NT2/D1 (cell line): Measurements from ENCODE around the gene MAD1L1.
"Not testable (repeated sequence)": the region's sequence is repeated elsewhere in the genome, so short reads cannot be mapped to it uniquely, and the experiment has no call there.

Experiments used
- DNase-seq: peaks from one replicate; pipeline ENCODE4 v3.0.0-alpha.2; 2011; ENCODE audit warnings: low read depth, low spot score
- H3K27me3 ChIP-seq: 2 replicates; pipeline ENCODE4 v1.6.0; 2011; ENCODE audit warnings: mild to moderate bottlenecking; ENCODE audit not compliant: insufficient read length, insufficient read depth
- H3K36me3 ChIP-seq: 2 replicates; pipeline ENCODE4 v1.6.1; 2011; ENCODE audit warnings: mild to moderate bottlenecking, low read length, mixed read lengths; ENCODE audit not compliant: insufficient read depth, insufficient read length
- H3K4me1 ChIP-seq: 2 replicates; pipeline ENCODE4 v1.5.1; 2011; ENCODE audit not compliant: insufficient read depth, insufficient read length
- H3K4me3 ChIP-seq: 2 replicates; pipeline ENCODE4 v1.5.1; 2011; ENCODE audit warnings: low read depth; ENCODE audit not compliant: insufficient read length
- H3K9ac ChIP-seq: 2 replicates; pipeline ENCODE4 v1.6.0; 2011; ENCODE audit warnings: low read depth; ENCODE audit not compliant: insufficient read length
- H3K9me3 ChIP-seq: 2 replicates; pipeline ENCODE4 v1.5.1; 2011; ENCODE audit warnings: mild to moderate bottlenecking, low read length; ENCODE audit not compliant: insufficient read depth
- SUZ12 ChIP-seq: IDR thresholded peaks from 2 replicates; pipeline ENCODE4 v1.6.1; 2011; ENCODE audit not compliant: insufficient read length, insufficient read depth; ENCODE audit errors: extremely low read depth
- YY1 ChIP-seq: IDR thresholded peaks from 2 replicates; pipeline ENCODE4 v1.6.1; 2011; ENCODE audit not compliant: insufficient read length, insufficient read depth
- ZNF274 ChIP-seq: IDR thresholded peaks from 2 replicates; pipeline ENCODE4 v1.6.1; 2011; ENCODE audit warnings: mild to moderate bottlenecking, low read depth, low read length

Gene MAD1L1

DNA sequence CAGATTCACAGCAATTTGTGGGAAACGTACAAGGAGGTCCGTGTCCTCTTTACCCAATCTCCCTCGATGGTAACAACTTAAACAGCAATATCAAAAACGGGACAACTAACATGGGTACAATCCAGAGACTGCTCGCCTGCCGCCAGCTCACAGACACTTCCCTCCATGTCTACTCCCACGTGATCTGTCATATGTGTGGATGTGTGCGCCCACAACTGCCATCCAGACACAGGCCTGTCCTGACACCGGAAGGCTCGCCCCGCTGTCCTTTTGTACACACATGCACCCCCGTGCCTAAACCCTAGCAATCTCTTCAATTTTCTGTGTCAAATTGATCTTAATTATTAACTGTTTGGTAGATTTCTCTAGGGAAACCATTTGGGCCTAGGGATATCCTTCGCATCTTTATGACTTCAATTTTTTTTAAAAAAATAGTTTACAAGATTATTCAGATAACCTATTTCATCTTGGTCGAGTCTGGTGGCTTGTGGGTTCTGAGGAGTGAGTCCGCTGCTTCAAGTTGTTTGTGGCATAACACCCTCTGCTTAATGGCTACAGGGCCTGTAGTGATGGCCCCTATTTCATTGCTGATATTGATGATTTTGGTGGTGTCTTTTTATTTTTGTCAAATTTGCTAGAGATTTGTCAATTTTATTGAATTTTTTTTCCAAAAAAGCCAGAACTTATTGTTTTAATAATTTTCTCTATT is 260.6 kb downstream of the MAD1L1 start:
- no peak overlapping the region for H3K9ac ChIP-seq
- H3K27me3 ChIP-seq = no peaks in the 10 kb centered on the region
- peaks cover 47% of the 10 kb centered on the region for H3K36me3 ChIP-seq
- TF ChIP-seq YY1 (no peak), SUZ12 (no peak), ZNF274 (no peak)
- peaks cover 5% of the 10 kb centered on the region; the same call in 1 of the 2 replicates for H3K9me3 ChIP-seq
- no peaks in the 10 kb centered on the region for H3K4me1 ChIP-seq
- DNase-seq = no peak
- no peak overlapping the region for H3K4me3 ChIP-seq

DNA sequence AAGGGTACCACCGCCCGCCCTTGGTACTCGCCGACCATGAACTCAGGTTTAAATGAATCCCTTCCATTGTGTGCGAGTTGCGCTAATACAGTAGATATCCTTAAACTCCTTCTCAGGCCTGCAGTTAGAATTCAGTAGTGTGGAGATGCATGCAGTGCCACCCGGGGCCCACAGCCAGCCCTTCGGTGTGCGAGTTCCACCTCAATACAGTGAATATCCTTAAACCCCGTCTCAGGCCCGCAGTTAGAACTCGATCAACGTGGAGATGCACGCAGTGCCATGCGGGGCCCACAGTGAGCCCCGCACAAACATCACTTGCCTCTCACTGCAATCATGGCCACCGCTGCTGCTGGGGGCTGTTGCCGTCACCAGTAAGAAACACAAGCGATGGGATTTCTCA is 261.9 kb downstream of the MAD1L1 start:
- TF ChIP-seq YY1 (no peak), SUZ12 (no peak), ZNF274 (no peak)
- no peak for DNase-seq
- no peaks in the 10 kb centered on the region for H3K27me3 ChIP-seq
- H3K36me3 ChIP-seq = peaks cover 45% of the 10 kb centered on the region
- no peaks in the 10 kb centered on the region for H3K9me3 ChIP-seq
- peaks cover 2% of the 10 kb centered on the region for H3K4me1 ChIP-seq
- H3K9ac ChIP-seq = no peak overlapping the region
- H3K4me3 ChIP-seq = no peak overlapping the region

DNA sequence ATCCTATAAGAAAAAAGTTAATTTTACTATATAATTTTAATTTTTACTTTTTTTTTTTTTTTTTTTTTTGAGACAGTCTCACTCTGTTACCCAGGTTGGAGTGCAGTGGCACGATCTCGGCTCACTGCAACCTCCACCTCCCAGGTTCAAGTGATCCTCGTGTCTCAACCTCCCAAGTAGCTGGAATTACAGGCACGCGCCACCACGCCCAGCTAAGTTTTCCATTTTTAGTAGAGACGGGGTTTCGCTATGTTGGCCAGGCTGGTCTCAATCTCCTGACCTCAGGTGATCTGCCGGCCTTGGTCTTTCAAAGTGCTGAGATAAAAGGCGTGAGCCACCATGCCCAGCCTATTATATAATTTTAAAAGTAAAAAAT is 262.5 kb downstream of the MAD1L1 start:
- DNase-seq, H3K9me3 ChIP-seq: not testable (repeated sequence)

DNA sequence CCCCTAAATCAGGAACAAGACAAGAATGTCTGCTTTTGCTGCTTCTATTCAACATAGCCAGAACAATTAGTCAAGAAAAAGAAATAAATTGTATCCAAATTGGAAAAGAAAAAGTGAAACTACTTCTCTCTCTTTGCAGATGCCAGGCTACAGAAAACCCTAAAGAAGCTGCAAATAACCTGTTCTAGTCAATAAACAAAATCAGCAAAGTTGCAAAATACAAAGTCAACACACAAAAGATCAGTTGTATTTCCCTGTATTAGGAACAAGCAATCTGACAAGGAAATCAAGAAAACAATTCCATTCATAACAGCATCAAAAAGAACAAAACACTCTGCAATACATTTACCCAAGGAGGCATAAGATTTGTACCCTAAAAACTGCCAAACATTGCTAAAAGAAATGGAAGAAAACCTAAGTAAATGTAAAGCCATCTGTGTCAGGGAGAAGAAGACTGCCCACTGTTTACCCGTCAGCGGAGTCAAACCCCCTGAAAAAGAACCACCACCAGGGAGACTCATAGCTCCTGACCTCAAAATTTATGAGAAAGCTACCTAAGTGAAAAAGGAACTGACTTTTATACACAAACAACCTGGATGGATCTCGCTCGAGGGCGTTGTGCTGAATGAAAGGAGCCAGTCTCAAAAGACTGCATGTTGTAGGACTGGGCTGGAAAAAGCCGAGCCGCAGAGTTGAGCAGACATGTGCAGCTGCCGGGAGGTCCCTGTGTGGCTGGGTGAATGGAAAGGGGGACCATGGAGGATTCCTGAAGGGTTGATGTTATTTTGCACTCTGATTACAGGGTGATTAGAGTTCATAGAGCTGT is 263.1 kb downstream of the MAD1L1 start:
- Histone ChIP-seq H3K4me1 (peaks cover 2% of the 10 kb centered on the region), H3K9me3 (no peaks in the 10 kb centered on the region), H3K4me3 (no peak overlapping the region), H3K27me3 (no peaks in the 10 kb centered on the region), H3K9ac (no peak overlapping the region), H3K36me3 (peaks cover 38% of the 10 kb centered on the region)
- no peak for DNase-seq
- TF ChIP-seq ZNF274 (no peak), YY1 (no peak), SUZ12 (no peak)

More for the DNA sequence above, 262.5 kb downstream of the MAD1L1 start:
- not testable (repeated sequence) for H3K27me3 ChIP-seq, H3K9ac ChIP-seq, H3K4me3 ChIP-seq, H3K4me1 ChIP-seq
- peaks cover 41% of the 10 kb centered on the region for H3K36me3 ChIP-seq

DNA sequence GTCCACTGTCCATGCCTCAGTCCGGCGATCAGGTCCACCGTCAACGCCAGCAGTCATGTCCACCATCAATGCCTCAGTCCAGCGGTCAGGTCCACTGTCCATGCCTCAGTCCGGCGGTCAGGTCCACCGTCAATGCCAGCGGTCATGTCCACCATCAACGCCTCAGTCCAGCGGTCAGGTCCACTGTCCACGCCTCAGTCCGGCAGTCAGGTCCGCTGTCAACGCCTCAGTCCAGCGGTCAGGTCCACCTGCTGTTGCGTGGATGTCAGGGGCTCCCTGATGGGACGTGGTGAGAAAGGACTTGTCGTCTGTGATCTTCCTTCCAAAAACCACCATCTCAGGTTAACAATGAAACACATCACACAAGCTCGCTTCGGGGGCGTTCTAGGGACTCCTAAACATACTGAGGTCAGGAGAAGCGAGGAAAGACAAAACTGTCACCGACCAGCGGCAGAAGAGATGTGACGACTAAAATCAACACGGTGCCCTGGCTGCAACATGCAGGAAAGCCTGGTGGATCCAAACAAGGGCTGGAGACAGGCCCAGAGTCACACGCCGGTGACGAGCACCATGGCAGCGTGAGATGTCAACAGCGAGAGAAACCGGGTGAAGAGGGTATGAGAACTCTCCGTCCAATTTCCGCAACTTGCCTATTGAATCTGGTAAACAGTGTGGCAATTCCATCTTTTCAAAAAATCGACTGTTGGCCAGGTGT is 264.2 kb downstream of the MAD1L1 start:
- Histone ChIP-seq H3K9me3 (no peaks in the 10 kb centered on the region), H3K27me3 (no peaks in the 10 kb centered on the region), H3K36me3 (peaks cover 43% of the 10 kb centered on the region), H3K4me1 (peaks cover 2% of the 10 kb centered on the region), H3K9ac (no peak overlapping the region), H3K4me3 (no peak overlapping the region)
- TF ChIP-seq YY1 = no peak
- no peak for TF ChIP-seq ZNF274
- no peak for TF ChIP-seq SUZ12
- DNase-seq = no peak

DNA sequence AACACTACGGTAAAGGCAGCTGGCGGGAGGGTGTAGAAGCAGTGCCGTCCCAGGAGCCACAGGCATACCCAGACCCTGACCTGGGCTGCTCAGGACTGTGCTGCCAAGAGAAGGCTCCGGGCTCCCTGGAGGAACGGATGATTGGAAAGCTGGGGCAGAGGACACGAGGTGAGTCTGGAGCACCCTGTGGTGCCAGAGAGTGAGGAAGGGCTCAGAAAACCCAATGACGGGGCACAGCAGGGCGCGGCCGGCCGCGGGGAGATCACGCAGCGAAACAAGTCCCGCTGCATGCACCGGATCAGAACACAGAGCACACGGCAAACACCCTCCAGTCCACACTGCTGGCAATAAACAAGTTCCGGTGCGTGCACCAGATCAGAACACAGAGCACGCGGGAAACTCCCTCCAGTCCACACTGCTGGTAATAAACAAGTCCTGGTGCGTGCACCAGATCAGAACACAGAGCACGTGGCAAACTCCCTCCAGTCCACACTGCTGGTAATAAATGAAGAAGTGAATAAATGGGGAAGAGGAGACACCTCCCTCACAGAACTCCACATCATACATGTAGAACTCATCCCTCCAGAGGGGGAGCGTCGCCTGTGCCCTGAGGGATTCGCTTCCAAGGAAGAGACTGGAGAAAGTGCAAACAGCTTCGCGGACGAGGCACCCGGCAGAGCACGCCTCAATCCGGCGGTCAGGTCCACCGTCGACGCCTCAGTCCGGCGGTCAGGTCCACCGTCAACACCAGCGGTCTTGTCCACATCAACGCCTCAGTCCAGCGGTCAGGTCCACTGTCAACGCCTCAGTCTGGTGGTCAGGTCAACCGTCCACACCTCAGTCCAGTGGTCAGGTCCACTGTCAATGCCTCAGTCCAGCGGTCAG is 265.0 kb downstream of the MAD1L1 start:
- no peak overlapping the region for H3K4me3 ChIP-seq
- H3K4me1 ChIP-seq = peaks cover 2% of the 10 kb centered on the region
- peaks cover 44% of the 10 kb centered on the region for H3K36me3 ChIP-seq
- no peaks in the 10 kb centered on the region for H3K9me3 ChIP-seq
- H3K9ac ChIP-seq = peak overlapping the region; percentile 8
- H3K27me3 ChIP-seq = no peaks in the 10 kb centered on the region
- TF ChIP-seq ZNF274 (no peak), YY1 (no peak), SUZ12 (no peak)
- no peak for DNase-seq
